GM18526 (cell line): ENCODE data around the gene PRPF19.

Source experiments
- POLR2A ChIP-seq: IDR thresholded peaks from 3 replicates; pipeline ENCODE4 v1.6.1; 2011; ENCODE audit not compliant: insufficient read length; ENCODE audit errors: extremely low read depth

Gene PRPF19

DNA sequence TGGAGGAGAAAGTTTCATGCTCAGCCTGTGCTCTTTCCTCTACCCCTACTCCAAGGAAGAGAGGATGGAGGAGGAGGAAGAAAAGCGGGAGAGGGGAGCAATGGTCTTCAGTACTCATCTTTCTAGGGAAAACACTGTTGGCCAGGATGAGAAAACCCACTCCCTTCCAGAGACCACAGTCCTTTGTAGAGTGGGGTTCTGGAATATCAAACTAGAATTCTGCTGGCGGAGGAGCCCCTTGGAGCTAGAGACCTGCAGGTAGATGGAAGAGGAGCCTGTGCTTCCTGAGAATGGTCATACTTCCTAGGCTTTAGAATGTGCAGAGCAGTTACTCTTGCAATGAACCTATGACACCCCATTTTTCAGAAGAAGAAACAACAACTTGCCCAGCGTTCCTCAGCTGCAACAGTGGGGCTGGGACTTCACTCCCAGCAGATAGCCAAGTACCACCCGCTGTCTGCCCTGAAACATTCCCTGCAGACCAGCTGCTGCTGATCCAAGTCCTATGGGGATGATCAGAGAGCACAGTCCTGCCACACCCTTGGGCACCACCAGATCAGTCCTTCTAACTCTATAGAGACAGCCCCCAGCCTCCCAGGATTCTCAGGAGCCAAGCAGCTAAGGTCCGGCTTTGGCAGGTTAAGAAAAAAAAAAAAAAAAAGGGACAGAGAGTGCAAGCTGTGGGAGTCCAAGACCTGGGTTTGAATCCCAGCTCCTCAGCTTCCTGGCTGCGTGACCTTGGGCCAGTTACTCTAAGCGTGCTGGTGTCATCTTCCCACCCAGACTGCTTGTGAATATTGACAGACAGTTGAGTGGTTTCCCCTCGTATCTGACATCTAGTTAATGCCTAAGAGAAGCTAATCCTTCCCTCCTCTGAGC is 51.3 kb downstream of the PRPF19 start:
- no peak for TF ChIP-seq POLR2A

GRCh38 chr11:60854140-60854846 is 52.1 kb downstream of the PRPF19 start:
- no peak for TF ChIP-seq POLR2A

GRCh38 chr11:60852982-60853950 is 53.1 kb downstream of the PRPF19 start:
- TF ChIP-seq POLR2A = no peak

GRCh38 chr11:60852117-60852981 is 54.0 kb downstream of the PRPF19 start:
- no peak for TF ChIP-seq POLR2A

DNA sequence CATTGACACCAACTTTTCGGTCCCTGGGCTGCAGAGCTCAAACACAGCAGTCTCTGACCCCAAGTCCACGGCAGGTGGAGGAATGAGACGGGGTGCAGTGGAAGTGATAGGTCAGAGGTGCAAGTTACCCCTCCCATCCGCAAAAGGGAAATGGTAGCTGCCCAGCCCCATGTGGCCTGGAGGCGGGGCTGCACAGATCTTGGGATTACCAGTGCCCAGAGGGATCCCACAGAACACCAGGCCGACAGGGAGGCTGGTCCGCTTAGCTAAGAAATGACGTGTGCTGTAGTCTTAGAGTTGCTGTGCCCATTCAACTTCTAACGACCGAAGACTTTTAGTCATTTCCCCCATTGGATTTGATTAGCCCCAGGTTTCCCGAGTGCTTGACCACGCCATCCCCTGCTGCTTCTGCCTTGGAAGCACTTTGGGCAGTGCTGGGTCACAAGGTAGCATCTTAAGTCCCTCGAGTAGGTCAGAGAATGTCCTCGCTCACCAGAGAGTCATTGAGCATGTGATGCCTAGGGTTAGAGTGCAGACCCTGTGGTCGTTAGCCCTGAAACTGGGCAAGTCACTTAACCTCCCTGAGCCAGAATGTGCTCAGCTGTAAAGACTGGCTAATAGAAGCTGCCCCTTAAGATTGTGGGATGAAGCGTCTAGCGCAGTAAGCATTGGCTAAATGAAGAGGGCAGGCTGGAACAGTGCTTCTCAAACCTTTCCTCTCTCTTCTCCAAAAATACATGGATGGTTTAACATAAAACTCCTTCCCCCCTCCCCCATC is 54.9 kb downstream of the PRPF19 start:
- TF ChIP-seq POLR2A = no peak

GRCh38 chr11:60849641-60850520 is 56.5 kb downstream of the PRPF19 start:
- no peak for TF ChIP-seq POLR2A

DNA sequence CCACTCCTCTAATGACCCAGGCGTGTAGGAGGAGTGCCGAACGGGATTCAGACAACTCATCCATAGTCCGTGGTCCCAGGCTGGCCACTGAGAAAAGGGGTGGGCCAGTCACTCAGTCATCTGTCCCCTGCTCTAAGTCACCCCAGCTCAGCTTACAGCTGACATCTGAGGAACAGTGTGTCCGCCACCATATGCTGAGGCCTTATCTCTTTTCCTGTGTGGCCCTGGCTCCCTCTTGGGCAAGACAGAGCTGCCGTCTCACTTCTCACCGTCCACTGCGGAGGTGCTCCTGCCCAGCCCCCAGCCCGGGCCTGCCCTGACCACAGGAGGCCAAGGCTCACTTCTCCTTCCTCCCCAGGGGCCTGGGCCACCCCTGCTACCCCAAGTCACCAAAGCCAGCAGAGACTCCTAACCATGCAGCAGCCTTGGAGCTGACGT is 57.7 kb downstream of the PRPF19 start:
- no peak for TF ChIP-seq POLR2A

DNA sequence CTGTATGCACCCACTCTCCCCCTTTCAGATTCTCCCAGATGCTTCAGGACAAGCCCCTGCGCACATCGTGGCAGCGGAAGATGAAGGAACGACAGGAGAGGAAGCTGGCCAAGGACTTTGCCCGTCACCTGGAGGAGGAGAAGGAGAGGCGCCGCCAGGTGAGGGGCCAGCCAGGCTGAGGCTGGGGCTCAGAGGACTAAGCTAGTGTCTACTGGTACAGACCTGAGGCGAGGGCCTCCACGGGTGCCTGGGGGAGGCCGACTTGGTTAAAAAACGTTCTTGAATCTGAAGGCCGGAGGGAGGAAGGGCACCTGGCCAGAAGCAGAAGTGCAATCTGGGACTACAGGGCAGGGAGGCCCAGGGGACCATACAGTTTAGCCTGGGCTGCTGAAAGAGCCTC is 58.5 kb downstream of the PRPF19 start:
- TF ChIP-seq POLR2A = no peak

DNA sequence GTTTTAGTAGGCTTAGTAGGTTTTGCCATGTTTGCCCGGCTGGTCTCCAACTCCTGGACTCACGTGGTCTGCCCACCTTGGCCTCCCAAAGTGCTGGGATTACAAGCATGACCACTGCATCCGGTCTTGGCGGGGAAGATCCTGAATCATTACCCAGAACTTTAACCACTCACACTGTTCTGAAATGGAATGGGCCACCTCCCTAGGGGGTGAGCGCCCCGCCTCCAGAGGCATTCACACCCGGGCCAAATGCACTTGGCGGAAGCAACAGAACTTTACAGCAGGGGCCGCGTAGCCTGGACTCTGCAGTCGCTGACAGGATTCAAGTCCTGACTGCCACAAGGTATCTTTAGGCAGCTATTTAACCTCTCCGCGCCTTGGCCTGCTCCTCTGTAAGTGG is 59.1 kb downstream of the PRPF19 start:
- no peak for TF ChIP-seq POLR2A

GRCh38 chr11:60845338-60845737 is 61.0 kb downstream of the PRPF19 start:
- no peak for TF ChIP-seq POLR2A

DNA sequence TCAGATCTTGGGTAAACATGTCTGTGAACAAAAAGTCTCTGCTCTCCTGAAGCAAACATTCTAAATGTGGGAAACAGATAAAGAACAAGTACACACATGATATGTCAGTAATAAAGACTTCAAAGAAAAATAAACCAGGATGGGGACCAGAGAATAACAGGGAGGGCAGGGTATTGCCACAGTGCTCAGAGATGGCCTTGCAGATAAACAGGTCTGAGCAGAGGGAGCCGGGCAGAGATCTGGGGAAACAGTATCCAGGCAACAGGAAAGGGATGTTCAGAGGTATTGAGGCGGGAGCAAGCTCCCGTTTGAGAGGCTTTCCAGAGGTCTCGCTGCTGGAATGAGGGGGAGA is 61.5 kb downstream of the PRPF19 start:
- no peak for TF ChIP-seq POLR2A

GRCh38 chr11:60844045-60844869 is 62.1 kb downstream of the PRPF19 start:
- TF ChIP-seq POLR2A = no peak
